Measurements from ENCODE around the gene AFF3. TPM values are rescaled to one million over a fixed set of nuclear protein-coding genes. Genes with fewer than 3 reads are reported as not detected.

Gene AFF3
- total RNA-seq, 4 donors from 2014 or later = 3.1 to 5.0 (median 3.7) TPM

- WGBS = 81% methylated on average over 12 of the region's 12 CpGs
- H3K9me3 ChIP-seq = no peaks in the 10 kb centered on the region
- H3K4me3 ChIP-seq = no peak overlapping the region
- no peaks in the 10 kb centered on the region for H3K27me3 ChIP-seq
- no peak for DNase-seq (ENCODE audit: low spot score in 2 of 2)
- no peak overlapping the region for H3K27ac ChIP-seq
- H3K4me1 ChIP-seq = no peaks in the 10 kb centered on the region
- no peaks in the 10 kb centered on the region for H3K36me3 ChIP-seq
- no peak for TF ChIP-seq POLR2AphosphoS5 (IDR thresholded peaks at IDR 0.05)
- no peak for TF ChIP-seq EP300 (IDR thresholded peaks at IDR 0.05)
- TF ChIP-seq POLR2A (IDR thresholded peaks at IDR 0.05) = no peak
These were observed 243.9 kb downstream of the AFF3 start for GRCh38 chr2:99898336-99899048.

GRCh38 chr2:99891428-99891780 lies 251.0 kb downstream of the AFF3 start:
- H3K27ac ChIP-seq = no peak overlapping the region
- no peaks in the 10 kb centered on the region for H3K9me3 ChIP-seq
- no peaks in the 10 kb centered on the region for H3K27me3 ChIP-seq
- TF ChIP-seq POLR2AphosphoS5 (IDR thresholded peaks at IDR 0.05) (no peak), EP300 (IDR thresholded peaks at IDR 0.05) (no peak), CTCF (IDR thresholded peaks at IDR 0.05) (no peak), POLR2A (IDR thresholded peaks at IDR 0.05) (no peak)
- no peaks in the 10 kb centered on the region for H3K36me3 ChIP-seq
- 93% methylated on average over 7 of the region's 7 CpGs for WGBS
- DNase-seq (ENCODE audit: low spot score in 2 of 2) = no peak
- no peak overlapping the region for H3K4me3 ChIP-seq
- no peaks in the 10 kb centered on the region for H3K4me1 ChIP-seq

DNA sequence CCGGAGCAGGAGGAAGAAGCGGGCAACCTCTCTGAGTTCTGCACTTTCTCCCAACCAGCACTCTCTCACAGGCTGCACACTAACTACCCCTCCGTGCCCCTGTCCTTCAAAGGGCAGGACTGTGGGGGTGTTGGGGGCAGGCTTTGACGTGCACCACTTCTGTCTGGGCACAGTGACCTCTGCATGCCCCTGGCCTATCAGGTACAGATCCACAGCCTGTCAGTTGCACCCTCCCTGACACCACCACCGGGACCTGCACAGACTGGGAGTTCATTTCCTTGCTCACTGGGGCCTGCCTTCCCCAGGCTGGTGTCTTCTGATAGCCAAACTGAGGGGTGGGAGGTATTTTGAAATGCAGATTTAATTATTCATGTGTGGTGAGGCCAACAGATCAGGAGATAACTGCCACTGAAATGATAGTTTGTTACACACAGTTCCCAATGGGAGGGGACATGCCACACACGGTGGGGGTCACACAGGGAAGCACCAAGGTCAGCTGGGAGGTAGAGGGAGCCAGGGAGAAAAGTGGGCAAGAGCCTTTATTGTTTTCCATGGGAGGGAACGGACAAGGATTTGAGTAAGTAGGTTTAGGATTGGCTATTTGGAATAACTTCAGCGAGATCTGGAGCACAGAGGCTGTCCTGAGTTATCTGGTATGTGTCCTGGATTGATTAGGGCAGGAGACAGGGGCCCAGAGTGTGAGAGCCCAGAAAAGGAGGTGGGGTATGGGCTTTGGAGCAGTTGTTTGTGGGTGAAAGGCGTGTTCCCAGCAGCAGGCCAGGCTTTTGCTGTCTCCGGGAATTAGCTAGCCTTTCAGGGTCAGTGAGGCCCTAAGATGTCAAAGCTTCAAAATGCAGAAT lies 251.6 kb downstream of the AFF3 start:
- 82% methylated on average over 10 of the region's 10 CpGs for WGBS
- Histone ChIP-seq H3K27ac (no peak overlapping the region), H3K4me3 (no peak overlapping the region), H3K36me3 (no peaks in the 10 kb centered on the region), H3K9me3 (no peaks in the 10 kb centered on the region), H3K27me3 (no peaks in the 10 kb centered on the region), H3K4me1 (no peaks in the 10 kb centered on the region)
- TF ChIP-seq POLR2A (IDR thresholded peaks at IDR 0.05) (no peak), CTCF (IDR thresholded peaks at IDR 0.05) (no peak), POLR2AphosphoS5 (IDR thresholded peaks at IDR 0.05) (no peak), EP300 (IDR thresholded peaks at IDR 0.05) (no peak)
- DNase-seq (ENCODE audit: low spot score in 2 of 2) = no peak

DNA sequence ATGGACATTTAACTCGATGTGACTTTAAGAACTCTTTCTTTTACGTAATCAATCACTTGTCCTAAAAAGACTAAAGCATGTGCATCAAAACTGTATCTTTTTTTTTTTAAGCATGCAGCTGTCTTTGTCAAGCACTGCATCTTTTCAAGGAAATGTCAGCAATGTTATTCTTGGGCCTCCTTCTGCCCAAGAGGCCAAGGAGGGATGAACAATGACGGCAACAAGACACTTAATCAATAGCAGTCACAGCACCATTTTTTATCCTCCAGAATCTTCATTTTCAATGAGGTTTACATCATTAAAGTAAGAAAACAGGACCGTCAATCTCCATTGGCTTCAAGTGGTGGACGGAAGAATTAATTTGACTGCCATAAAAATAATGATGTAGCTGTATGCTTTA lies 253.8 kb downstream of the AFF3 start:
- TF ChIP-seq POLR2AphosphoS5 (IDR thresholded peaks at IDR 0.05) (no peak), CTCF (IDR thresholded peaks at IDR 0.05) (no peak), POLR2A (IDR thresholded peaks at IDR 0.05) (no peak), EP300 (IDR thresholded peaks at IDR 0.05) (no peak)
- 69% methylated on average over 5 of the region's 5 CpGs for WGBS
- Histone ChIP-seq H3K9me3 (no peaks in the 10 kb centered on the region), H3K27me3 (no peaks in the 10 kb centered on the region), H3K36me3 (no peaks in the 10 kb centered on the region), H3K27ac (no peak overlapping the region), H3K4me1 (no peaks in the 10 kb centered on the region), H3K4me3 (no peak overlapping the region)
- DNase-seq (ENCODE audit: low spot score in 2 of 2) = no peak

GRCh38 chr2:99886418-99886817 lies 256.0 kb downstream of the AFF3 start:
- Histone ChIP-seq H3K4me3 (no peak overlapping the region), H3K9me3 (no peaks in the 10 kb centered on the region), H3K27ac (no peak overlapping the region), H3K27me3 (no peaks in the 10 kb centered on the region), H3K4me1 (no peaks in the 10 kb centered on the region), H3K36me3 (no peaks in the 10 kb centered on the region)
- WGBS = 98% methylated on average over 3 of the region's 3 CpGs
- no peak for TF ChIP-seq POLR2AphosphoS5 (IDR thresholded peaks at IDR 0.05)
- no peak for TF ChIP-seq EP300 (IDR thresholded peaks at IDR 0.05)
- TF ChIP-seq CTCF (IDR thresholded peaks at IDR 0.05) = no peak
- TF ChIP-seq POLR2A (IDR thresholded peaks at IDR 0.05) = no peak
- no peak for DNase-seq (ENCODE audit: low spot score in 2 of 2)
